DMS114 treated with DMSO at 0.1 percent for 48 hours (cell line): Measurements from ENCODE around the gene C20orf173.
"Not testable (repeated sequence)": the region's sequence is repeated elsewhere in the genome, so short reads cannot be mapped to it uniquely, and the experiment has no call there.

Experiments used
- DNase-seq: peaks from one replicate; lab custom pipeline; 2025; ENCODE audit not compliant: unreplicated experiment; lab: John Stamatoyannopoulos, UW

C20orf173 gene, protein sequence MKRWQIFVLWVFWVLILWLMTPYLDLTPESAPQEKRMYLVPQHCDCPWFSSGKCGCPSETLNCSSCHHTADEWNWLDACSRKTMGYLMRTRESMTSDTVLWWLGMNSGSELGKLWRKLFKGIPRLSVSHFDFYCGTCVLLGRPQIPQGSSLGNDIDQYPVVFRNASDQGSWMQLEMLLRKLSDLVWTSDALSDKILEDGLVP

DNA sequence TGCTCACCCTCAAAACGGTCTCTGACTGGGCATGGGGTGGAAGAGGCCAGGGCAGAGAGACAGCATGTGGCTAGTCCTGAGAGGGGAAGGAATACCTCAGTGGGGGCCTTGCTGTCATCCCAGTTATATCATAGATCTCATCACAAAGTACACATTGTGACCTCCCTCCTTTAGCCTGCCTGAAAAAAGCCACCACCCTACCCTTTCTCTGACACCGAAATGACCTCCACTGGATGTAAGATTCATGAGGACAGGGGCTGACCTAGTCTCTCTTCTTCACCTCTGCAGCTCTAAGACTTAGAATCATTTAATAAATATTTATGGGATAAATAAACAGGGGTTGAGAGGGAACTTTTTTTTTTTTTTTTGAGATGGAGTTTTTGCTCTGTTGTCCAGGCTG, at the start of gene C20orf173:
C20orf173 (minus strand) TSS at position 101 of the 400 bp plus-strand sequence. CDS start 279 bp downstream, outside the sequence.
- DNase-seq = no peak

DNA sequence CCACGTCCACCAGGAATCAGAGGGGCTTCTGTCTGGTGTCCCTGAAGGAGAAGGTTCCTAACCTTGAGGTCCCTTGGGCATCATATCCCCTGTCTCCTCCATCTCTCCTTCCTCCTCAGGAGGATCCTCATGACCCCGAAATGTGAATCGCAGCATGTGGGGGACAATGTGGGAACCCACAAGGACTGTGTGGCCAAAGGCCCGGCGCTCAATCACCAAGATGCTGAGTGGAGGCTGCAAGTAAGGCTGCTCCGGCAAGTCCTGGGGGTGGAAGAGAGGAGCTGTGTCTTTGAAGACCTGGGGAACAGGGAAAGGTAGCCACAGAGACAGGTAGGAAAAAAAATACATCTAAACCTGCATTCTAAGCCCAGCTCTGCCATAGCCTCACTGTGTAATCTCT, 49.7 kb upstream of the C20orf173 start:
- no peak for DNase-seq

DNA sequence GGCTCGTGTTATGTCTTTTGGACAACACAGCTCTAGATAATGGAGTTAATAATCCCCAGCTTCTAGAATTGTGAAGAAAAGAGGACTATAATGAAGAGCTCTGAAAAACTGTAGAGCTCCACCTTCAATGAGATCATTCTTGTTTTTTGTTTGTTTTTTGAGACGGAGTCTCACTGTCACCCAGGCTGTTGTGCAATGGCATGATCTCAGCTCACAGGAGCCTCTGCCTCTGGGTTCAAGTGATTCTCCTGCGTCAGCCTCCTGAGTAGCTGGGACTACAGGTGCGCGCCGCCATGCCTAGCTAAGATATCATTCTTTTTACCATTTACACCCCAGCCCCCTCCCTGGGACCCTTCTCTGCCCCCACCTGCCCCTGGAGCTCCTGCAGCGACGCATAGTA, 49.0 kb upstream of the C20orf173 start:
- no peak for DNase-seq

DNA sequence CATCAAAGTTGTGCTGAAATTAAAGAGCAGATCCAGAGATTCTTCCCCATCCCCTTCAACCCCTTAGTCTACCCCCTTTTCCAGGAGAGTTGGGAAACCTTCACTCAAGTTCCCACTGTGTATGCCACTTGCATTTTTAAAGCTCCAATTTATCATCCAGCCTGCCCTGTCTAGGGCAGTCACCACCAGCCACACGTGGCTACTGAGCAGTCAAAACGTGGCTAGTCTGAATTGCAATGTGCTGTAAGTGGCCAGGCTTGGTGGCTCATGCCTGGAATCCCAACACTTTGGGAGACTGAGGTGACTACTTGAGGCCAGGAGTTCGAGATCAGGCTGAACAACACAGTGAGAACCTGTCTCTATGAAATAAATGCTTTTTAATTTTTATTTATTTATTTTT, 47.4 kb upstream of the C20orf173 start:
- no peak for DNase-seq

DNA sequence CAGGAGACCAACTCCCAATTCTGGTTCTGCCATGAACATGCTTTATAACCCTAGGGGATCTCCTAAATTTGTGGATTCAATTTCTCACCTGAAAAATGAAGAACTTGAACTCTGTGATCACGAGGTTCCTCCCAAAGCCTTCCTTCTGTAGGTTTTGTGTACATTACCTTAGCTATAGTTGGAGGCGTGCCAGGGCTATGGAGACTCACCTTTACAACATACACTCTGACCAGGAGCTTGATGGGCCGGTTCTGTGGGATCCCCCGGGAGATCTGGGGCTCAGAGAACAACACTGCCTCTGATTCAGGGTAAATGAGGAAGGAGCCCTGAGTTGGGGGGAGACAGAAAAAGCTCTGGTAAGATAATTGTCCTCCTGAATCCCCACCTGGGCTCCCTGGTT, 46.5 kb upstream of the C20orf173 start:
- no peak for DNase-seq

DNA sequence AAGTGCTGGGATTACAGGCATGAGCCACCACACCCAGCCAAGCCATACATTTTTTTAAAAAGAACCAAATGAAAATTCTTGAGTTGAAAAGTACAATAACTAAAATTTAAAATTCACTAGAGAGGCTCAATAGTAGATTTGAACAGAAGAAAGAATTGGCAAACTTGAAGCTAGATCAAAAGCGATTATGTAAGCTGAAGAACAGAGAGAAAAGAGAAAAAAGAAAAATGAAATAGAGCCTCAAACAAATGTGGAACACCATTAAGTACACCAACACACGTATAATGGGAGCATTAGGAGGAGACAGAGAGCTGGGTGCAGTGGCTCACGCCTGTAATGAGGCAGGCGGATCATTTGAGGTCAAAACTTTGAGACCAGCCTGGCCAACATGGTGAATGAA, 43.4 kb upstream of the C20orf173 start:
- DNase-seq = no peak

DNA sequence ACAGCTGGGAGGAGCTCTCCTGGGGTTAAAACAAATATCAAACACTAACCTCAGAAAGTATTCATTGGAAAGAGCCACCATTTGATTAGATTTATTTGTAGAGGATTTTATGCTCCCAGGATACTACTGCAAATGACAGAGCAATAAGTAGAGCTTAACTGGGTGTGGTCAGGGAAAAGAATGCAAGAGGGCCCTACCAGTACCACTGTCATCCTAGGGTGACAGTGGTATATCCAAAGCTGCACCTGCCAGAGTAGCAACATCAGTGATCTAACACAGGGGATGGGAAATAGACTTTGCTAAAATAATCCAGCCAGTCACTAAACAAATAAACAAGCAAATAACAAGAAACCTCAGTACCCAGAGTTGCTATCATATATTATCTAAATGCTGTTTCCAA, 42.1 kb upstream of the C20orf173 start:
- no peak for DNase-seq

DNA sequence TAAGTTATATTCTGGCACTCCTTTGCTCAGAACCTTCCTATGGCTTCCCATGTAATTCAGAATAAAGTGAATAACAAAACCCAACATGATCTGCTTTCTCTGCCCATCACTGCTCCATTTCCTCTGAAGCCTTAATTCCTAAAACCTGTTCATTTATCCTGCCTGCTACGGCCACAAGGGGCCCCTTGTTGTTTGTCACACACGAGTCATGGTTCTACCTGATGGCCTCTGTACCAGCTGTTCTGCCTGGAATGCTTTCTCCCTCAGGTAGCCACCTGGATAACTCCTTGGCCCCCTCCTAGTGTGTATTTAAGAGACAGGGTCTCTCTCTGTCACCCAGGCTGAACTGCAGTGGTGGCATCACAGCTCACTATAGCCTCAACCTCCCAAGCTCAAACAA, 39.2 kb upstream of the C20orf173 start:
- DNase-seq = no peak

DNA sequence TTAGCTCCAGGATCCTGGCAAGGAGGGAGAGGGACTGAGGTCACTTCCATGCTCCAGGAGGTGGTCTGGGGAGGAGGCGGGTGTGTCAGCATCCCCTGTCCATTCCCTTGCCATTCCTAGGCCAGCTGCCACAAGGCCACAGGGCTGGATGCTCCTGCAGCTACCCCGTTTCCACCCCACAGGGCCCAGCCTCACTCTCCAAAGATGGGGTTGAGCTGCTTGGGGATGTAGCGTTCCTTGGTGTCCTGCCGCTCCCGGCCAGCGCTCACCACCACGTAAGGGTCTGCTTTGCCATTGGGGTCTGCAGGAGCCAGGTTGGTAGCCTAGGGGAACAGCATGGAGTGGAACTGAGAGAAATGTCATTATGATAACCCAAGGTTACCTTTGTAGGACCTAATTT, 35.5 kb upstream of the C20orf173 start:
- DNase-seq = no peak

DNA sequence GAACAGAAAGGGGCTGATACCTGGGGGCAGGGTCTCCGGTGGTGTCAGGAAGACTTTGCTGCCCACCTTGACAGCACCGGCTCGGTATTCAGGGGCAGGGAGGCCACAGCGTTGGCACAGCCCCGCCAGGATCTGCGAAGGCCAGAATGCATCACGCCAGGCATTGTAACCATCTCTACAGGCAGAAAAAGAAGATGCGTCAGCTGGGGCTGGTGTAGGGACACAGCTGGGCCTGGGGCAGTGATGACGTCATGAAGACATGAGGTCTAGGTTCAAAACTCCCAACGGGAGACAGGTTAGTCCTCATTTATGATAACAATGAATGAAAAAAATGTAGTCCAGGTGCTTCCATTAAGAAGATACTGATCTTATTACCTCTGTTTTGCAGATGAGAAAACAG, 34.4 kb upstream of the C20orf173 start:
- DNase-seq = no peak

DNA sequence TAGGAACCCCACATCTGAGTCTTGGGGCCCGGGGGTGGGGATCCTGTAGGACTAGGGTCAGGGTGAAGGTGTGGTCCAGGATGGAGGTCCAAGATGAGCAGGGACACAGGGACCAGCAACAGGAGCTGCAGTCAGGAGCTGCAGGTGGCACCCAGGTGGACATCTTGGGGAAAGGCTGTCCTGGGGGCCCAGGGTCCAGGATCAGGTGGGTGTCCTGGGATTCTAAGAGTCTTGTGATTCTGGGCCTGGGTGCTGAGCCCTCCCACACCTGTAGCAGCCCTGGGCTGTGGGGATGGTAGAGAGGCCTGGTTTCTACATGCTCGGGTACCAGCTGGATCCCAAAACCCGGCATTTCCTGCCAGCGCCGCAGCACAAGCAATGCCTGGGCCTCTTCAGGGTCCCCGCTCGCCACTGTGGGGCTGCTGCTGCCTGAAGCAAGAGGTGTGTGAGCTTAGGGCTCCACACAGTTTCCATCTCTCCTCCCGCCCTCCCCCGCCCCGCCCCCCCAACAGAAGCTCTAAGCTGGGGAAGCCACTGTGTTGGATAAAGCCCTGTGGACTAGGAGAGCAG, 33.2 kb upstream of the C20orf173 start:
- no peak for DNase-seq

DNA sequence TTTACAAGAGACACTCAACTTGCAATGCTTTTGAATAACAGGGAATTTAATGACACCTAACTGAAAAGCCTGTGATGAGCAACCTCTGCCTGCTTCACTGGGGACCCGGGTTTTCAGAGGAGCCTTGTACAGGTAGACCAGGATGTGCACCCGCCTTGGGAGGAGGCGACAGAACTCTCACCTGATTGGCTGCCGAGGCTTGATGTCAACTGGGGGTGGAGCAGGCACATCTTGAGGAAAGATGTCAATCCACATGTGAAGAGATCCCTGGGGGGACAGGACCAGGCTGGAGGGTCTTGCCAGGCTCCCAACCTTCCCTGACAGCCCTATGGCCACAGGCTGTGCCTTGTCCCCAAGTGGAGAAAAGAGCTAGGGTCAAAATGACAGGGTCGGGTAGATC, 32.2 kb upstream of the C20orf173 start:
- DNase-seq = no peak

DNA sequence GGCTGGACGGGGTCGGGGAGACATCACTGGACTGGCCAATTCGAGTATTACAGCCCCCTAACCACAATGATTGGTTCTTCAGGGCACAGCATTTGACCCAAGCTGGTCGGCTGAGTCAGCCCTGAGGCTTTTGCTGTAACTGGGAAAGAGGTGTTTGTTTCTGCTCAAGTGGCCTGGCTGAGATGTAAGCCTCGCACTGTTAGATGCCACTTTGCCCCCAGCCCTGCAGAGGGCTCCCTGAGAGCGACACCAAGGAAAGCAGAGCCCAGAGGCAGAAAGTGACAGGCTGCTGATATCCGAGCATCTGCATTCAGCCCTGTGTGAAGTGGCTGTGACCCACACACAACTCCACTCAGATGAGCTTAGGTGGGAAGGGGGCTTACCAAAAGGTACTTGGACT, 31.8 kb upstream of the C20orf173 start:
- no peak for DNase-seq

DNA sequence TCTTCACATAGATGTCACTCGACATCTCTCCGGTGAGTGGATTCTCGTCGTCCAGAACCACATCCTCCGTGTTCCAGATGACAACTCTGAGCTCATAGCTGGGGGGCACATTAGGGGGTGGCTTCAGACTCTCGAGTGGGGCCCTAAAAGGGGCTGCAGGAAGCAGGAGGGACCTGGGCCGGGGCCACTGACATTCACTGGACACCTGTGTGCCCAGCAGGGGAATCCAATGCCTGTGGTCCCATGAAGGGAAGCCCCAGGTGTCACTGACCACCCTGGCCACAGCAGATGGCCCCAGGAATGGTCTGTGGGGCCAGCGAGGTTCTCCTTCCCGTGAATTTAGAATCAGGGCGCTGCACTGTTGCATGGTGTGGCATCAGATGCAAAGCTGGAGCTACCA, 31.1 kb upstream of the C20orf173 start:
- DNase-seq = no peak

DNA sequence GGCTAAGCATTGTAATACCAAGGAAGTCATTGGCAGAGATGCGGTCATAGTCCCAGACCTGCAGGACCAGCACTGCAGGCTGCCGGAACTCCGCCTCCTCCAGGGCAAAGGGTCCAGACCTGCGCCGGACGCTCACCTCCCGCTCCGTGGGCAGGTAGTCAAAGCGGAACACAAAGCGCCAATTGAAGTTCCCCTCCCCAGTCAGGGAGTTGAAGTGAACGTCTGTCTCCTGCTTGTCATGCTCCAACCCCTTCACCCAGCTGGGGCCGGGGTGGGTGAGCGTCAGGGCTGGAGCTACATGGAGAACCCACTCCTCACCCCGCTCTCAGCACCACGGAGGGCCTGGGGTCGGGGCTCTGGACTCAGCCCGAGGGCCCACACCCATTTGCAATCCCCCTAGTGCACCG, 30.7 kb upstream of the C20orf173 start:
- DNase-seq = no peak

DNA sequence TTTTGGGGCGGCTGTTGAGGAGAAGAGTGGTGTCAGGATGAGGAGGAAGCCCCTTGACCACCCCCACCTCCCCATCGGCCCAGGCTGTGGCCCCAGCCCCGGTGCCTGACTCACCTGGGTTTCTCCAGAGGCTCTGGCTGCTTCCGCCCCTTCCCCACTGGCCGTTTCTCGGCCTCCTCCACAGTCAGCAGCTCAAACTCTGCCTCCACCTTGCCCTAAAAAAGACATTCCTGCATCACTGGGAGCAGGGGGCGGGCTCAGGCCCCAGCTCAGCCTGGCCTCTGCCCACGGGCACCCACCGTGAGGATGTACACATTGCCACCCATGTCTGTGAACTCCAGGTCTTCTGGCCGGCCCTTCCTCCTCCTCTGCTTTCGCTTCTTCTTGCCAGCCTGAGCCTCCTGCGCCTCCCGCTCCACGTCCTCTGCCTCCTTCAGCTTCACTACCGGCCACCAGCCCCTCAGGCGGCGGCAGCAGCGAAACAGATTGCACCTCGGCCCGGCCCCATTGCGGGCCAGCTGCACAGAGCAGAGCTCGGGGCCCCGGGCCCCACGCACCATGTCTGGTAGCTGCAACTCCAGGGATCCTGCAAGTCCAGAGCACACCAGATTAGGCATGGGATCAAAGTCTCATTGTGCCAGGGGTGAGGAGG, 29.7 kb upstream of the C20orf173 start:
- no peak for DNase-seq

DNA sequence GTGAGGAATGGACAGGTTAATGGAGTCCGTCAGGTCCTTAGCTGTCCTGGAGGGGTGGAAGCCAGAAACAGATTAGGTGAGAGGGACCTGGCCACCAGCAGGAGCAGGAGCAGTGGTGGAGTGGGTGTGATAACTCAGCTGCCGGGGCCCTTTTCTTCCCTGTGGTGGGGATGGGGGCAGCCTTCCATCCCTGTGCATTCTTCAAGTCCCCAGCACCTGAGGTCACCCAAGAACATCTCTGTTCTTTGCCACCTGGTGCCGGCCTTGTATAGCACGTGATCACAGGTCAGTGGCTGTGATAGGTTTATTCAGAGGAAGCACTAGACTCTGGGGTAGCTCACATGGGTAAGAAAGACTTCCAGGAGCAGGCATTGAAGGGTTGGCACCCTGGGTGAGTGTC, 29.0 kb upstream of the C20orf173 start:
- no peak for DNase-seq

DNA sequence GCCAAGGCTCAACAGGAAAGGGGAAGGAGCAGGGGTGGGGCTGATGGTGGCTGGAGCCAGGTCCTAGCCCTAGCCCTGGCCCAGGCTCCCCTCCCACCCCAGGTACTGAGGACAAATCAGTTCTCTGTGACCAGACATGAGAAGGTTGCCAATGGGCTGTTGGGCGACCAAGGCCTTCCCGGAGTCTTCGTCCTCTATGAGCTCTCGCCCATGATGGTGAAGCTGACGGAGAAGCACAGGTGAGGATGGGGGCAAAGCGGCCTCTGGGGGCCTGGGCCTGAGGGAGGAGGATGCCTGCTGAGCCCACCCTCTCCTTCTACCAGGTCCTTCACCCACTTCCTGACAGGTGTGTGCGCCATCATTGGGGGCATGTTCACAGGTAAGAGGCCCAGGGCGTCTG, 27.4 kb upstream of the C20orf173 start:
- no peak for DNase-seq

DNA sequence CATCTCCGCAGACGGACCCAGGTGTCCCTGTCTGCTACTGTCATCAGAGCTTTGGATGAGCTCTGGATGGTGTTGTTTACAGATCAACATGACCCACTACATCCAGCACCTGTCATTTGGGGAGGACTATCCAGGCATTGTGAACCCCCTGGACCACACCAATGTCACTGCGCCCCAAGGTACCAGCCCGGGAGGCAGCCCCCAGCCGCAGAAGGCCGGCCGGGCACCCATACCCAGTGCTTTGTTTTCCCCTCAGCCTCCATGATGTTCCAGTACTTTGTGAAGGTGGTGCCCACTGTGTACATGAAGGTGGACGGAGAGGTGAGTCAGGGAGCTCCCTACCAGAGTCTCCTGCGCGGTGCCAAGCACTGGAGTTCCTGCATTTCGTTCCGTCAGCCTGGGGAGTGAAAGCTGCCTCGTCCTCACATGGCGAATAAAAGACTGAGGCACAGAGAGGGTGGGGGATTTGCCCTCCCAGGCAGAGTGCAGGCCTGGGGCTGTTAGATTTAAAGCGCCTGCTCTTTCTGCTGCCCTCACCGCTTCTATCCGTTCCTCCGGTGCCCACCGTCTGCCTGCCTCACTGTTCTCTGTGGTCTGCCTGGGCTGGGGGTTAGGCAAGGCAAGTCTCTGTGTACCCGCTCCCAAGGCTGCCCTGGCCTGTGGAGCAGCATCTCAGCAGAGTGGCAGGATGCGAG, 26.6 kb upstream of the C20orf173 start:
- no peak for DNase-seq

DNA sequence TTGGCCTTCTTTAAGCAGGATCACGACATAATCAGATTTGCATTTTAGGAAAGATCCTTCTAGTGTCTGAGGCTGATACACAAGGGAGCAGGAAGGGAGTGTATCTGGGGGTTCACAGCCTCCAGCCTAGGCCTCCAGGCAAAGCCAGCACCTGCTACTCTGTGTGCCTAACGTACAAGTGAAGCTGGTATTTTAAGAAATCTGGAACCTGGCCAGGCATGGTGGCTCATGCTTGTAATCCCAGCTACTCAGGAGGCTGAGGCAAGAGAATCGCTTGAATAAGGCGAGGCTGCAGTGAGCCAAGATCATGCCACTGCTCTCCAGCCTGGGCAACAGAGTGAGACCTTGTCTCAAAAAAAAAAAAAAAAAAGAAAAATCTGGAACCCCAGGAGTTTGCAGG, 26.0 kb upstream of the C20orf173 start:
- not testable (repeated sequence) for DNase-seq

DNA sequence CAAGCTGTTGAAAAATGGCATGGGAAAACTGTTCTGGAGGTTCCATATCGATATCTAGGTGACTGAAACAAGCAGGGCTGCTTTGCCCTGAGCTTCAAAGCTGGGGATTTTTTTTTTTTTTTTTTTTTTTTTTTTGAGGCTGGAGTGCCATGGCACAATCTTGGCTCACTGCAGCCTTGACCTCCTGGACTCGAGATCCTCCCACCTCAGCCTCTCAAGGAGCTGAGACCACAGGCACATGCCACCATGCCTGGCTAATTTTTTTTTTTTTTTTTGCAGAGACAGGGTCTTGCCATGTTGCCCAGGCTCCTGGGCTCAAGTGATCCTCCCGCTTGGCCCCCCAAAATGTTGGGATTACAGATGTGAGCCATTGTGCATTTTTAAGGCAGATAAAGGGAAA, 23.5 kb upstream of the C20orf173 start:
- DNase-seq = no peak

DNA sequence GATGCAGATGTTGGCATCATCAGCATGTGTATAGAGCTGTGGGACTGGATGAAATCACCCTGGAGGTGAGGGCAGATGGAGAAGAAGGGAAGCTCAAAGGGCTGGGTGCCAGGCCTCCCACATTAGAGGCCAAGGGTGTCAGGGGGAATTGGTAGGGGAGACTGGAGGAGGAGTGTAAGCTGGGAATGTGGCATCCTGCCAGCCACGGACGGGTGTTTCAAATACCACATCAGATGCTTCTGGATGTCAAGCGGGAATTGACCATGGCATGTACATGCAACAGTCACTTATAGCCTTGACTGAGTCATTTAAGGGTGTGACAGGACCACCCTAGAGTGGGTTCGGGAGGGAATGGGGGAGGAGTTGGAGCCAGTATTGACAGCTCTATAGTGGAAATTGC, 22.1 kb upstream of the C20orf173 start:
- no peak for DNase-seq
